ENCODE measurements around the gene HSD17B13. TPM values are rescaled to one million over a fixed set of nuclear protein-coding genes. Genes with fewer than 3 reads are reported as not detected.
"Not testable (repeated sequence)": the region's sequence is repeated elsewhere in the genome, so short reads cannot be mapped to it uniquely, and the experiment has no call there.

The HSD17B13 gene
- total RNA-seq, 1 experiment from 2014 or later, result 0.13 TPM

DNA sequence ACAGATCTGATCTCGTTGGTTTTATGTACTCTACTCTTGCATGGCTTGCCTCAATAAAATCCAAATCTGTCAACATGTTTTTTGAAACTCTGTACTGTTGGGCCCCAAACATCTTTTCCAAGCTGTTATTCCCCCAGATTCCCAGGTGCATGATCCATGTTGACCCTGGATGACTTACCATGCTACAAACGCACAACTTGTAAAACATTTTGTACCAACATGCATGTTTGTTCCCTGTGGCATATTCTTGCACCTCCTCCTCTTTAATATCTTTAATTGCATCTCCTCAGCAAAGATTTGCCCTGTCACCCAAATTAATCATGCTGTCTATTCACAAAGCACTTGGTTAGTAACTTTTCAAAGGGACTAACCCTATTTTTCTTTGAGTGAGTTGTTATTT, 24.3 kb downstream of the HSD17B13 start:
- H3K27me3 ChIP-seq (ENCODE audit: control insufficient read depth, insufficient read depth, low read length), result no peaks in the 10 kb centered on the region
- TF ChIP-seq, protein P1, sequence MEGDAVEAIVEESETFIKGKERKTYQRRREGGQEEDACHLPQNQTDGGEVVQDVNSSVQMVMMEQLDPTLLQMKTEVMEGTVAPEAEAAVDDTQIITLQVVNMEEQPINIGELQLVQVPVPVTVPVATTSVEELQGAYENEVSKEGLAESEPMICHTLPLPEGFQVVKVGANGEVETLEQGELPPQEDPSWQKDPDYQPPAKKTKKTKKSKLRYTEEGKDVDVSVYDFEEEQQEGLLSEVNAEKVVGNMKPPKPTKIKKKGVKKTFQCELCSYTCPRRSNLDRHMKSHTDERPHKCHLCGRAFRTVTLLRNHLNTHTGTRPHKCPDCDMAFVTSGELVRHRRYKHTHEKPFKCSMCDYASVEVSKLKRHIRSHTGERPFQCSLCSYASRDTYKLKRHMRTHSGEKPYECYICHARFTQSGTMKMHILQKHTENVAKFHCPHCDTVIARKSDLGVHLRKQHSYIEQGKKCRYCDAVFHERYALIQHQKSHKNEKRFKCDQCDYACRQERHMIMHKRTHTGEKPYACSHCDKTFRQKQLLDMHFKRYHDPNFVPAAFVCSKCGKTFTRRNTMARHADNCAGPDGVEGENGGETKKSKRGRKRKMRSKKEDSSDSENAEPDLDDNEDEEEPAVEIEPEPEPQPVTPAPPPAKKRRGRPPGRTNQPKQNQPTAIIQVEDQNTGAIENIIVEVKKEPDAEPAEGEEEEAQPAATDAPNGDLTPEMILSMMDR (IDR thresholded peaks at IDR 0.05), result no peak
- no peak for TF ChIP-seq POLR2AphosphoS5 (IDR thresholded peaks at IDR 0.05; ENCODE audit: low read depth, low read length)
- no peak for TF ChIP-seq TCF7L2 (IDR thresholded peaks at IDR 0.05; ENCODE audit: low read depth, low read length)
- TF ChIP-seq, protein P2, sequence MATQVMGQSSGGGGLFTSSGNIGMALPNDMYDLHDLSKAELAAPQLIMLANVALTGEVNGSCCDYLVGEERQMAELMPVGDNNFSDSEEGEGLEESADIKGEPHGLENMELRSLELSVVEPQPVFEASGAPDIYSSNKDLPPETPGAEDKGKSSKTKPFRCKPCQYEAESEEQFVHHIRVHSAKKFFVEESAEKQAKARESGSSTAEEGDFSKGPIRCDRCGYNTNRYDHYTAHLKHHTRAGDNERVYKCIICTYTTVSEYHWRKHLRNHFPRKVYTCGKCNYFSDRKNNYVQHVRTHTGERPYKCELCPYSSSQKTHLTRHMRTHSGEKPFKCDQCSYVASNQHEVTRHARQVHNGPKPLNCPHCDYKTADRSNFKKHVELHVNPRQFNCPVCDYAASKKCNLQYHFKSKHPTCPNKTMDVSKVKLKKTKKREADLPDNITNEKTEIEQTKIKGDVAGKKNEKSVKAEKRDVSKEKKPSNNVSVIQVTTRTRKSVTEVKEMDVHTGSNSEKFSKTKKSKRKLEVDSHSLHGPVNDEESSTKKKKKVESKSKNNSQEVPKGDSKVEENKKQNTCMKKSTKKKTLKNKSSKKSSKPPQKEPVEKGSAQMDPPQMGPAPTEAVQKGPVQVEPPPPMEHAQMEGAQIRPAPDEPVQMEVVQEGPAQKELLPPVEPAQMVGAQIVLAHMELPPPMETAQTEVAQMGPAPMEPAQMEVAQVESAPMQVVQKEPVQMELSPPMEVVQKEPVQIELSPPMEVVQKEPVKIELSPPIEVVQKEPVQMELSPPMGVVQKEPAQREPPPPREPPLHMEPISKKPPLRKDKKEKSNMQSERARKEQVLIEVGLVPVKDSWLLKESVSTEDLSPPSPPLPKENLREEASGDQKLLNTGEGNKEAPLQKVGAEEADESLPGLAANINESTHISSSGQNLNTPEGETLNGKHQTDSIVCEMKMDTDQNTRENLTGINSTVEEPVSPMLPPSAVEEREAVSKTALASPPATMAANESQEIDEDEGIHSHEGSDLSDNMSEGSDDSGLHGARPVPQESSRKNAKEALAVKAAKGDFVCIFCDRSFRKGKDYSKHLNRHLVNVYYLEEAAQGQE (IDR thresholded peaks at IDR 0.05; ENCODE audit: insufficient read depth in 1 of 2, low read depth in 2 of 2, low read length in 1 of 2), result no peak
- TF ChIP-seq SIN3A (IDR thresholded peaks at IDR 0.05; ENCODE audit: borderline replicate concordance, insufficient read depth, low read depth, low read length), result no peak
- intact Hi-C loops (cut with micrococcal nuclease; ENCODE audit: unreplicated experiment) (no loop called here), in situ Hi-C loops (cut with HindIII; ENCODE audit: low pct_unique_long_range_greater_than_20kb, low sequenced_read_pairs) (no loop called here)
- ChIA-PET POLR2A (no interaction called here), CTCF (no interaction called here)
- no peaks in the 10 kb centered on the region for H3K36me3 ChIP-seq (ENCODE audit: control insufficient read depth, insufficient read depth, low read length)
- no TSS peak for BruUV-seq (replicated peaks)
- no peak overlapping the region for H3K27ac ChIP-seq (ENCODE audit: low read length)
- no peak overlapping the region for H3K4me3 ChIP-seq (ENCODE audit: low read depth in 2 of 2, low read length in 2 of 2)
- no peaks in the 10 kb centered on the region for H3K4me1 ChIP-seq (ENCODE audit: control insufficient read depth, insufficient read depth, low read length)
- DNase-seq (ENCODE audit: low read depth, low spot score), result no peak
- ATAC-seq, result no peak
- no peaks in the 10 kb centered on the region for H3K9me3 ChIP-seq (ENCODE audit: control insufficient read depth, insufficient read depth, low read depth, low read length)

DNA sequence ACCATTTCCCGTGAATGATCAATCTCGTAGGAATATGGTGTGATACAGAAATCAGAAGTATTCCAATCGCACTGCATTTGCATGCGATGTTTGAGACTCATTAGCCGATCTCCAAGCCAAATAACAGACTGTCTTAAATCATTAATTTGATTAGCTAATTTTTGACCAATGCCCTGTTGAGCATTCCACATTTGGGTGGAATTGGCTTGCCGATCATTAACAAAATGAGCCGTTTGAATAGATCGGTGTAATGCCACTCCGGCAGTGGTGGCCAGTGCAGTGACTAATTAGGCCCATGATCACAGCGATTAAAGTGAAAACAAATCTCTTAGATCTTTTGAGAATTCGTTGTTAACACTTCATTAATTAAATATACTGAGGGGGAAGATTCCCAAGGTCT, 27.8 kb downstream of the HSD17B13 start:
- H3K4me1 ChIP-seq (ENCODE audit: control insufficient read depth, insufficient read depth, low read length); H3K9me3 ChIP-seq (ENCODE audit: control insufficient read depth, insufficient read depth, low read depth, low read length); H3K4me3 ChIP-seq (ENCODE audit: low read depth in 2 of 2, low read length in 2 of 2); H3K27me3 ChIP-seq (ENCODE audit: control insufficient read depth, insufficient read depth, low read length); POLR2A ChIA-PET; DNase-seq (ENCODE audit: low read depth, low spot score); ATAC-seq; CTCF ChIA-PET; H3K36me3 ChIP-seq (ENCODE audit: control insufficient read depth, insufficient read depth, low read length); BruUV-seq (replicated peaks); in situ Hi-C loops (cut with HindIII; ENCODE audit: low pct_unique_long_range_greater_than_20kb, low sequenced_read_pairs); H3K27ac ChIP-seq (ENCODE audit: low read length); intact Hi-C loops (cut with micrococcal nuclease; ENCODE audit: unreplicated experiment): not testable (repeated sequence)

DNA sequence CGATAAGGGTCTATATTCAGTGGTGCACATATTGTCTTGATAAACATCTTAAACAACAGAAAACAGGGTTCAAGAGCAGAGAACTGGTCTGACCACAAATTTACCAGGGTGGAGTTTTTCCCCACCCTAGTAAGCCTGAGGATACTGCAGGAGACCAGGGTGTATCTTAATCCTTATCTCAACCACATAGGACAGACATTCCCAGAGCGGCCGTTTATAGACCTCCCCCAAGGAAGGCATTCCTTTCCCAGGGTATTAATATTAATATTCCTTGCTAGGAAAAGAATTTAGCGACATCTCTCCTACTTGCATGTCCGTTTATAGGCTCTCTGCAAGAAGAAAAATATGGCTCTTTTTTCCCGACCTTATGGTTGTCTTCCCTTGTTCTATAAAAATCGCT, 28.8 kb downstream of the HSD17B13 start:
- H3K27me3 ChIP-seq (ENCODE audit: control insufficient read depth, insufficient read depth, low read length); ATAC-seq; BruUV-seq (replicated peaks); H3K4me3 ChIP-seq (ENCODE audit: low read depth in 2 of 2, low read length in 2 of 2); POLR2A ChIA-PET; H3K9me3 ChIP-seq (ENCODE audit: control insufficient read depth, insufficient read depth, low read depth, low read length); H3K36me3 ChIP-seq (ENCODE audit: control insufficient read depth, insufficient read depth, low read length); CTCF ChIA-PET; intact Hi-C loops (cut with micrococcal nuclease; ENCODE audit: unreplicated experiment); H3K27ac ChIP-seq (ENCODE audit: low read length); in situ Hi-C loops (cut with HindIII; ENCODE audit: low pct_unique_long_range_greater_than_20kb, low sequenced_read_pairs); DNase-seq (ENCODE audit: low read depth, low spot score); H3K4me1 ChIP-seq (ENCODE audit: control insufficient read depth, insufficient read depth, low read length): not testable (repeated sequence)
